ENCODE data around the gene SLAMF9.

The SLAMF9 gene

DNA sequence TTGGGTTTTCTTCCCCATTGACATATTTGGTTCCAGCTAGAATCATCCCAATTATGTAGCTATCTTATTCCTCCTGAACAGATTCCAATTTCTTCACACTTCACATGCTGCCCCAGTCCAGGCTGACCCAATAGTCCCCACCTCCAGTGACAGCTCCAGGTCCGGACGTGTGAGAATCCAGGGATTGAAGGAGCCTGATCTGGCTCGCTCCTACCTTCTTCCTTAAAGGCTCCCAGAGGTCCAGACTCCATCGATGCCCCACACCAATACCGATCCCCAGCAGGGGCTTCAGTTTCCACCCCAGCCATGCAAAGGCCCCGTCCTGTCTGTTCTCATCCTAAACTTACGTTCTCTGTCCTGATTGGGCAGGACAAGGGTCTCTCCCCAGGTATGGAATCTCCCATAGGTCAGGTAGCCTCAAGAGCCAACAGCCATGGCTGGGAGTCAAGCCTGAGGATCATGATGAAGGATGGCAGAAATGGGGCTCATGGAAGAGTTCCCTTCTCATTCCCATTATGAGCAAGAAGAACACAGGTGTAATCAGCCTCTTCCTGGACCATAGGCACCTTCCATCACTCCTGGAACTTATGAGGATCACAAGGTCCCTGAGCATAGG, 20.4 kb upstream of the SLAMF9 start:
- DNase-seq (ENCODE audit: low read depth): no peak

DNA sequence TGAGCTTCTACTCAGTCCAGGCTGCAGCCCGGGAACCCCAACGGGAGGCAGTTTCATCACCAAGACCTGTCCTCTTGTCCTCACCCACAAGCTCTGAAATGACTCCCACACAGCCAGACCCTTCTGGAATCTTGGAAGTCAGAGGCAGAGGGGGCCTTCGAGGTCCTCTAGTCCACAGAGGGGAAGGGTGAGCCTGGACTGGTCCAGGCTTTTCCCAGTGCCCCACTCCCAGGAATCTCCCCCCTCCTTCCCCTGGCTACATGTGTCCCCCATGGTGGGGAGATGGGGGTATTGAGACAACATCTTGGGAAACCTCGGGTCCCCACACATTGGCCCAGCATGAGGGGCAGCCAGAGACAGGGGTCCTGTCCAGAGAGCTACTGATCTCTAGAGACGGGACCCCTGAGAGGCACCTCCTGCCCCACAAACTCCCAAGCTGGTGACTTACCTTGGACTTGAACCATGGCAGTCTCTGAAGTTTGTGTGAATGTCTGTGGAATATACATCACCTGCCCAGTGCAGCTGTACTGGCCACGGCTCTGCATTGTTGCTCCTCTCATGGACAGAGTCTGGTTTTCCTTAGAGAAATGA, 19.4 kb upstream of the SLAMF9 start:
- DNase-seq (ENCODE audit: low read depth): no peak

DNA sequence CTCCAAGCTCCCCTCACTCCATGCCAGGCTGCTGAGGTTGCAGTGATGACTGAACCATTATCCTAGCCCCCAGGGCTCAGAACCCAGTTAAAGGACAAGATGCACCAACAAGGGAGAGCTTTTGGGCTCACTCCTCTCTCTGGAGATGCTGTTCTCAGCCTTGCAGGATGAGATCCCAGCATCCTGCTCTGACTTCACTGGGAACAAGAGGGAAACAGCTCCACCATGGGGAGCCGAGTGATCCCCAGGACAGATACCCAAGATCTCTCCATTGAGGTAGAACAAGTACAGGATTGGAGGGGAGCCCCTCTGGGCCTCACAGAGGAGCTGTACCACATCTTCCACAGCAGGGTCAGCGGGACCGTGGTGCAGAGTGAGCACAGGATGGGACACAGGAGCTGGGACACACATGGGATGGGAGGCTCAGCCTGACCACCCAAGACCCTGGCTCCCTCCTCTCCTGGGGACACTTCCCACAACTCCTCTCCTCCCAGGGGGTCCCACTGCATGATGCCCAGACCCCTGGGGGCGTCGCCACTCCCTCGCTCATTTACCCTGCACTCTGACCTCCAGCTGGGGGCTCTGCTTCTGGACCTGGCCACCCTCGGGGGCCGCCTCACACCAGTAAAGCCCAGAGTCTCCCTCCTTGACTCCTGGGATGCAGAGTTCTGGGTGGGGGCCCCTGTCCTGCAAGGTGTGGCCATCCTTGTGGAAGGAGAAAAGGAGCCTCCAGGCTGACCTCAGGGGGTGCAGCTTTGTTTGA, 18.6 kb upstream of the SLAMF9 start:
- no peak for DNase-seq (ENCODE audit: low read depth)

DNA sequence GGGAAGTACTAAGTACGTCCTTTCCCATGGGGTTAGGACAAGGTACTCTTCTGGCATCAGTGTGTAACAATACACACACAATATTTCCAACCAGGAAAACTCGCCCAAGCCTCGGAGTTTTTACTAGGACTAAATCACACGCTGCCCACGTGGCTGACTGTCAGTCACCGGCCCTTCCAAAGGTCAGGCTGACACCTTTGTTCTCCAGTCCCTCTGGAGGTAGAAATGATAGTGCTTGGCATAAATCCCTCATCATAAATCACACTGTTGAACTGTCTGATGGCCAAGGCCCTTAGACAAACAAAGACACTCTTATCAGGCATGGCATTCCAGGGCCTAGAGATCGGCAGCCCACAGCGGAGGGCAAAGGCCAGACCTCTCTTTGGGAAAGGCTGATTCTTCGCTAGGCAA, 16.9 kb upstream of the SLAMF9 start:
- DNase-seq (ENCODE audit: low read depth): no peak

DNA sequence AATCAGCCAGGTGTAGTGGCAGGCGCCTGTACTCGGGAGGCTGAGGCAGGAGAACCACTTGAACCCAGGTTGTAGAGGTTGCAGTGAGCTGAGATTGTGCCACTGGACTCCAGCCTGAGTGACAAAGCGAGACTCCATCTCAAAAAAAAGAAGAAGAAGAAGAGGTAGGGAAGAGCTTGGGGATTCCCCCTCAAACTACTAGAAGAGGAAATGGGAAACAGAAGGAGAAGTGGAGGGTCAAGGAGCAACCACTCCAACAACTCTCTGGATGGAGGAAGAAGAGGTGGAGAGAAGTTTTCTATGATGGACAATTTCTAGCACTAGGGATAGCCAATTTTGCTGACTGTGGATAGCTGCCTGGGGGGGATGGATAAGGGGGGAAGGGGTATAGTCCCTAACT, 14.9 kb upstream of the SLAMF9 start:
- DNase-seq (ENCODE audit: low read depth): no peak

DNA sequence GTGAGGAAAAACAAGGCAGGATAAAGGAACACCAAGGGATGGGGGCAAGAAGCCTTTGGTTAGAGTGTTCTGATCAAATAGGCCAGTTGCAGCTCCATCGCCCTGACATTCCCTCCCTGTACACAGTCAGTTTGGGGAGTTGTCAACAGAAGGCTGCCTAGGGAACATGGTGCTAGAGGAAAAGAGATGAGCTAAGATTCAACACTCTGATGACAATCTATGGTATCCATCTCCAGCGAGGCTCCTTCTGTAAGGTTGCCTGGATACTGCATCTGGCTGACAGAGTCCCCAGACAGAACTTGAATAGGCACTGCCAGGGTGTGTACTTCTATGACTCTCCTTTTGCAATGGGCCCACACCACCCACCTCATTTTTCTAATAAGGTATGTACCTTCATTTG, 11.2 kb upstream of the SLAMF9 start:
- DNase-seq (ENCODE audit: low read depth): no peak

DNA sequence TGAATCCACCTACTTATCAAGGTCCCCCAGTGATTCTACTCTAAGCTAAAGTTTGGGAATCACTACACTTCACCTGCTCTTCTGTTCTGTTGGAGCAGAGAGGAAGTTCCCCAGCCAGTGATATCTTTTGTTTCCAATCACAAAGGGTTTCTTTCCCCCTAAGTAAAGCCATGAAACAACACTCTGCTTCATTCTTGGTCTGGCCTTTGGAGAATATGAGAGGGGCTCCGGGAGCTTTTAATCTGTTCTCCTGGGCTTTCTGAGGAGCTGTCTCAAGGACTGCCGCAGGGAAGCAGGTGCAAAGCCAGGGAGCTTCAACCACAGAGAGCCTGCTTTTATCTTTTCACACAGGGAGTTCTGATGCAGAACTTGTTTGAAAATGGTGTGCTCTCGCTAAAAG, 10.1 kb upstream of the SLAMF9 start:
- no peak for DNase-seq (ENCODE audit: low read depth)

DNA sequence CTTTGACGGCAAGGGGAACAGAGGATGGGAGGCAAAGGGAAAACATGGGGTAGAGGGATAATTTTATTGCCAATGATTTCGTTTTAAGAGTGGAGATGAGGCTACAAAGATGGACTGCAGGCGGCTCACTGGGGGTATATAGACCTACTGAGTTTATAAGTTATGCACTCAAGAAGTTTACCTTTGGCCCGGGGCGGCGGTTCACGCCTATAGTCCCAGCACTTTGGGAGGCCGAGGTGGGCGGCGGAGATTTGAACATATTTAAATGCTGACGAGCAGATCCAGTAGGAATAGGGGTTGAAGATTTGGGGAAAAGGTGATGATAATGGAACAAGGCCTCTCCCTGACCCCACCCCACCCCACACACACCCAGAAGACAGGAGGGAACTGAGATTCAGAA, 8.1 kb upstream of the SLAMF9 start:
- DNase-seq (ENCODE audit: low read depth): no peak

DNA sequence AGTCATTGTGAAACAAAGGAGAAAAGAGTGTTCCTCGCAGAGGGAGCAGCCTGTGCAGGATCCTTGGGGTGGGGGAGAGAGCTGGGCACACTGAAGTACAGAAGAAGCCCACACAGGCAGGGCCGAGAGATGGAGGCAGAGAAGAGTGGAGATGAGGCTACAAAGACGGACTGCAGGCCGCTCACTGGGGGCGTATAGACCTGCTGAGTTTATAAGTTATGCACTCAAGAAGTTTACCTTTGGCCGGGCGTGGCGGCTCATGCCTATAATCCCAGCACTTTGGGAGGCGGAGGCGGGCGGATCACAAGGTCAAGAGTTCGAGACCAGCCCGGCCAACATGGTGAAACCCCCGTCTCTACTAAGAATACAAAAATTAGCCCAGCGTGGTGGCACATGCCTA, 7.6 kb upstream of the SLAMF9 start:
- no peak for DNase-seq (ENCODE audit: low read depth)

DNA sequence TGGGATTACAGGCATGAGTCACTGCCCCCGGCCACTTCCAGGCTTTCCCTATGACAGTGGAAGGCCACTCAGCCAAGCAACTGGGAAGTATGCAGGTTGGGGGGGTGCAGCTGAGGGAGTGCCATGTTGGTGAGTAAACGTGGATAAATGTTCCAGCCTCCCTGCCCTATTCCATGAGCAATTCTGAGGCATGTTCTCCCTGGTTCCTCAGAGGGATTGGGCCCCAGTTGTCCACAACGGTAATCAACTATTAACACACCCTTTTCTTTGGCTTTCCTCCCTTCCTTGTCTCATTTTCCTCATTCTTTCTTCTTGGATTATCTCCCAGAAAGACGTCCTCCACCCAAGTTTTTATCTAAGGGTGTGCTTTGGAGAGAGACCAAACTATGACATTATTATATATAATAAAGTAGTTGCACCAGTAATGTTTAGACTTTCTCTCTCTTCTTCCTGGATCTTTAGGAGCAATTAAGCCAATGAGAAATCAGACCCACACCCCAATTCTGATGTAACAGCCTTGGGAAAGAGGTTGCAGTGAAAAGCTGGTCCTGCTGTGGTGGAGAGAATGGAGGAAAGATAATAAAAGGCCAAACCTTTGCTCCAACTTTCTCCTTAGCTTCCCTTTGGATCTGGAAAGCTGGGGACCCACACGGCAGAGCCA, 6.8 kb upstream of the SLAMF9 start:
- peak; percentile 79 for DNase-seq (ENCODE audit: low read depth)

DNA sequence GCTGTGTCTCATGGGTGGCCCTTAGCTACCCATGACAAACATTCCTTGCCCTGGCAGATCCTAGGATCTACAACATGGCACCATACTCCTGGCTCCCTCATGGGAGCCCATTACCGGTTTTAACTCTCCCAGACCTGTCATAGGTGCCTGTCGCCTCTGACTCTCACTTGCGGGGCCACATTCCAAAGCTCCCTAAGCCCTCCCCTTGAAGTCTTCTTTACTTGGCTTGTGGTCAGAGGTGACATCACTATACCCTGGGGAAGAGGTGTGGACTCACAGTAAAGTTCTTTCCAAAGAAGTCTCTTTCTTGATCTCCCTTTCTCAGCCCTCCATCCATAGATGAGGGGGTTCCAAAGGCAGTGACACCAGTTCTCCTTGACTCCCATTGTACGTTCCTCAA, 5.4 kb upstream of the SLAMF9 start:
- no peak for DNase-seq (ENCODE audit: low read depth)

DNA sequence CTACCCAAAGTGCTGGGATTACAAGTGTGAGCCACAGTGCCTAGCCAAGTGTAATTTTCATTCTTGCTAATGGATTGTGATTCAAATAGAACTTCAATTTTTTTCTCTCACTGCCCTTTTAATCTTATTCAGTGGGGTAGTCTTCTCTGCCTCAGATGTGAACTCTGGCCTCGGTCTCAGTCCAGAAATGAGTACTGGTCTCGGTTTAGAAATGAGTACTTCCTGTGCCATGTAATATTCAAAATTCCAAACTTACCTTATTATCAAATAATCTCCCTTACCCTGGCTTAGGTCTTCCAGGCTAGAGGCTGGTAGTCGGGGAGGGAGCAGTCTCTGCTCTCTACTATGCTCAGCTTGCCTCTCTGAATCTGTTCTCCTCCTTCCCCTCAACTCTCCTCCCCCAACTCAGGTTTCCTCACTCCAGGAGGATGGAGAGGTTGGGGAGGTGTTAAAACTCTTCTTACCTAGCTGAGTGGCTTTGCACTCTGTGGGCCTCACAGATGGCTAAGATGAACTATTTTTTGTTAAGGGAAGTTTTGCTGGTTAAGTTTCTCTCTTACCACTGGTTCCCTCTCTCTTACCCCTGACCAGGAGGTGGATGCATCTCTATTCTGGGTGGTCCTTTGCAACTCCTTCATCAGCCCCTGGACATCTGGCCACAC, 4.8 kb upstream of the SLAMF9 start:
- no peak for DNase-seq (ENCODE audit: low read depth)

DNA sequence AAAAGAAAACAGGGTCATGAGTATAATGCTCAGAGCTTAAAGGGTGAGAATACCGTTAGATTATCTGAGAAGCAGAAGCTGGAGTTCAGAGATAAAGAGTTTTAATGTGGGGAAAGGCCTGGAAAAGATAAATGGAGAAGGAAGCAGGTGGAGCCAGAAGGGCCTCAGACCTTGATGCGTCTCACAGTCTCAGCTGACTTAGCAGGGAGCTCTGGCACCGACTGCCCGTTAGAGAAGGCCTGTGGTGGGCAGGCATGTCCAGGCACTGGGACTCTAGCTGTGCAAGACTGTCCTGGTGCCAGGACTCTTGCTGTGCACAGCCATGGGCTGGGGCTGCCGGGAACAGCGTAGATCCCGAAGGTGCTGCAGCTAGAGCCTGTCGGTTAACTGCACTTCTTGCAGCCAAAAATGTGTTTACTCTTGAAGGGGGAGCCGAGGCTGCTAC, 3.8 kb upstream of the SLAMF9 start:
- DNase-seq (ENCODE audit: low read depth): no peak

DNA sequence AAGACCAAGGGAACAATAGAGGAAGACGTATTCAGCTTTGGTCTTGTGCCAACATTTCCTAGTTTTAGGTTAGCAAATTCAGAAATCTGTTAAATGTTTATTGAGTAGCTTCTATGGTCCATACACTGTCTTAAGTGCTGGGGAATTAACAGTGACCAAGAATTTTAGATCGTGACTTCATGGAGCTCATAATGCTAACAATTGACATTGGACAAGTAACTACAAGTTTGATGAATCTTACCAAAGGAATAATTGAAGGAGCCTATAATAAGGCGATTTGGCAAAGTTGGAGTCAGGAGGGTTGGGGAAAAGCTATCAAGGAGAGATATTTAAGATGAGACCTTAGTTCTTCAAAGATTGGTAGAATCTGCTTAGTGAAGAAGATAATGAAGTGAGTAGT, 1.4 kb upstream of the SLAMF9 start:
- no peak for DNase-seq (ENCODE audit: low read depth)

DNA sequence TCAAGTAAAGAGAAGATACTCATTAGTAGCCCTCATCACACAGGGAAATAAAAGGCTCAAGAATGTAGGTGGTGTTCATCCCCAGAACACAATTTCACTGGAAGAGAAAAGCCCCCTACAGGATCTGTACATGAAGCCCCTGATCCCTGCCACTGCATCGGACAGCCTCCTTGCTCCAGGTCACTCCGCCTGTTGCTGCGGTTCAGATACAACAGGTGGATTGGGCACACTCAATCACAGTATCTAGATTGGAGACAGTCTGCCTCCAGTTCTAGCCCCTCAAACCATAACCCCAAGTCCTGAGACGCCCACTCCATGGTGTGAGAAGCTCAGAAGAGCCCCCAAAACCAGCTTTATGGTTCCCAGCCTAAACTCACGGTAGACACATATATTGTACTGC, 1.1 kb downstream of the SLAMF9 start:
- DNase-seq (ENCODE audit: low read depth): no peak

DNA sequence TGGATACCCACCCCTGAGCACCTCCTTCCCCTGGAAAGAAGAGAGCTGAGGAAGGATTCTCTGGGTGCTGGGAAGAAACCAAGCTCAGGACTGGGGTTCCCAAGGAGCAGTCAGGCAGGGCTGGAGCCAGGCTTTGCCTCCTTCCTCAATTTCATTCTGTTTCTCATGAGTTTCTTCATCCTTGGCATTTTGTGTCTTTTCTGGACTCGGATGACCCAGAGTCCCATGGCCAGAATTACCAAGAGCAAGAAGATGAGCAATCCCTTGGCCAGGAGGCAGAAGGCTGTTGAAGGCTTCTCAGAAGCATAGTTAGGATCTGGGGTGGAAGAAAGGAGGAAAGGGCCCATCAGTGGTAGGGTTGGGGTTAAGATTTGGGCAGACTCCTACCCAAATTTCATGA, 2.5 kb downstream of the SLAMF9 start:
- no peak for DNase-seq (ENCODE audit: low read depth)

DNA sequence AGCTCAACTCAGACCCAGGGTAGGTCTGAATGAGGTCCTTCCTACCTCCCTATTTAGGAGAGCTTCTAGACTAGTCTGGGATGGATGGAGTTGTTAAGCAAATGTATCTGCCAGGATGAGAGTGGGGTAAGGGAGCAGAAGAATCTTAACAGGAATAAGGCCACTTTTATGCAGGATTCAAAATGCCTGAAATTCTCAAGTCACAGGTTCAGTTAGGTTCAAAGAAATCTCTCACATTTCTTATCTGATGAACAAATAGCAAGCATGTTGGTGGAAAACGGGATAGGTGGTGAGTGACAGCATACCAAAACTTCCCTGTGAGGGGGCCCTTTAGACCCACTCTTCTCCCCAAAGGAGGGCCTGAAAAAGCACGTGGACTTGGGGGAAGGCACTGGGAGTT, 3.0 kb downstream of the SLAMF9 start:
- DNase-seq (ENCODE audit: low read depth): no peak

DNA sequence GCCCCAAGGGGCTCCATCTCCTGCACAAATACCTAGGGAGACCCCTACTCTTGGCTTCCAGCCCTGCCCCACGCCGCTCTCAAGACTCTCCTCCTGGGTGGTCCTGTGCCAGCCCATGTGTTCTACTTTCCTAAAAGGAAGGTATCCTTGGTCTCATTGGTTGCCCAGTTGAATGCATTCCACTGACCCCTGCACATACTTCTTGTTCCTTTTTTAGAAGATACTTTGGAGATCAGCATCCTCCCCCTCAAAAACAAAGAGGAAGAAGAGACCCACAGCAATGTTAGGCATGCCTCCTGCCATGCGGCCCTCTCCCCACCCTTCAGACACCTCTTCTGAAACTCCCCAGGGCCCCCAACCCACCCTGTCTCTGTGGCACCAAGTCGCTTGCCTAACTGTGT, 4.1 kb downstream of the SLAMF9 start:
- DNase-seq (ENCODE audit: low read depth): no peak

DNA sequence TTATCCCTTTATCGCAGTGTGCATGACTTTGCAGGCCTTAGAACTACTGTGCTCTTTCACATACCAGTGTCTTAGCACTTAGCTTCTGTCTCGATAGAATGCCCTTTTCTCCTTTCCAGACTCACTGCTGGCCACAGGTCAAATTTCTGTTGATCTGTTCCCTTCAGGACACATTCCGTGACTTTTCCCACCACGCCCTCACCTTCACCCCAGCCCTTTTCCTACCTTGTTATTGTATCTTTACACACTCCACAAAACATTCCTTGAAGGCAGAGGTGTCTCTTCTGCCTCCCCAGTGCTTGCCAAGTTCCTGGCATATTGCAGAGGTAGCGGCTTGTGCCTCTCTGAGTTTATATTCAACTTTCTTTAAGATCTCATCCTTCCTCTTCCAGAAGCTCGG, 4.9 kb downstream of the SLAMF9 start:
- DNase-seq (ENCODE audit: low read depth): no peak

DNA sequence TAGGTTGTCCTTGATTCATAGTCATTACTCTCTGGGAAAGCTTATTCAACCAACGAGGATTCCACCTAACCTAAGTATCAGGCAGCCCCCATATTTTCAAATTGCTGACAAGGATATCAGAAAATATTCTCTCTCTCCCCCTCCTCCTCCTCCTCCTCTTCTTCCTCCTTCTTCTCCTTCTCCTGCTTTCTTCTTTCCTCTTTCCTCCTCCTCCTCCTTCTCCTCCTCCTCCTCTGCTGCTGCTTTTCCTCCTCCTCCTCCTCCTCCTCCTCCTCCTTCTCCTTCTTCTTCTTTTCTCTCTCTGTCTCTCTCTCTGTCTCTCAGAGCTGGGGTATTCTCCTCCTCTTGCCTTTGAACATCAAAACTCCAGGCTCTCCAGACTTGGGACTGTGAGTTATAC, 6.1 kb downstream of the SLAMF9 start:
- no peak for DNase-seq (ENCODE audit: low read depth)

DNA sequence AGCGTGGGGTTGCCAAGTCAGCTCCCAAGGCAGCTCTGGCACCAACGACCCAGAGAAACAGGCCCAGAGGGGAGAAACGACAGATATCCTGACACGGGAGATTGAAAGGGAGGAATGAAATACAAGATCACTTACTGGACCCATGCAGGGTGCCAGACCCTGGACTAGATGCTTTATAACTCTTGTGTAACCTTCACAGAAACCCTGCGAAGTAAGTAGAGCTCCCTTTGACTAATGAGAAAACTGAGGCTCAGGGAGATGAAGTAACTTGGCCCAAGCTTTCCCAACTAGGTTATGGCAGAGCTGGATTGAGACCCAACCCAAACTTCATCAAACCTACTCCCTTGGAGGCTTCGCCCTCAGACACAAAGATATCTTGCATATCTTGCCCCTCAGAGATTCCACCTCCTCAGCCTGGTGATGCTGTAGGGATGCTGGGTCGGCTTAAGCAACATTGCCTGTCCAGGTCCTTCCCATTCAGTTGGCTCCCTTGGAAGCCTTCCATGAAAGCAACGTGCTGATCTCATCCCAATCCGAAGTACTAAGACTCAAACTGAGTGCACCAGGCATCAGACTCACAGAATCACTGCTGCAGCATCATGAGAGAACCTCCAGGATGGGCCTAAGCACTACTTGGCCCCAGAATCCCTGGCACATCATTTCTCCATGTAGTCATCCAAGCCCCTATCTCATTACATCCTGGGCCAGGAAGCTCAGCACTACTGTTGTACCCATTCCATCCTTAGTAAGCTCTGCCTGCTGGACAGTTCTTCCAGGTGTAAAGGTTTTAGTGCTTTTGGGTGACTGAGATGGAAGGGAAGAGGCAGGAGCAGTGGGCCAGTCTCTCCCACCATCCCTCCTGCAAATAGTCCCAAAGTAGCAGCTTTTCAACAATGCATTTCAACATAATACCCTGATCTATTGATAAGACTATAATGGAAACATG, 7.5 kb downstream of the SLAMF9 start:
- no peak for DNase-seq (ENCODE audit: low read depth)
